HG02610 (cell line): ENCODE measurements around the gene ELL.
A peak's percentile ranks its signal among the peaks of the same experiment; 100 is the strongest.

Experiments
- ATAC-seq: cut with Tn5 transposase; IDR thresholded peaks from one replicate; pipeline ENCODE4 v1.9.1; 2021; ENCODE audit warnings: mild to moderate bottlenecking, moderate library complexity; ENCODE audit not compliant: unreplicated experiment

Gene ELL

DNA sequence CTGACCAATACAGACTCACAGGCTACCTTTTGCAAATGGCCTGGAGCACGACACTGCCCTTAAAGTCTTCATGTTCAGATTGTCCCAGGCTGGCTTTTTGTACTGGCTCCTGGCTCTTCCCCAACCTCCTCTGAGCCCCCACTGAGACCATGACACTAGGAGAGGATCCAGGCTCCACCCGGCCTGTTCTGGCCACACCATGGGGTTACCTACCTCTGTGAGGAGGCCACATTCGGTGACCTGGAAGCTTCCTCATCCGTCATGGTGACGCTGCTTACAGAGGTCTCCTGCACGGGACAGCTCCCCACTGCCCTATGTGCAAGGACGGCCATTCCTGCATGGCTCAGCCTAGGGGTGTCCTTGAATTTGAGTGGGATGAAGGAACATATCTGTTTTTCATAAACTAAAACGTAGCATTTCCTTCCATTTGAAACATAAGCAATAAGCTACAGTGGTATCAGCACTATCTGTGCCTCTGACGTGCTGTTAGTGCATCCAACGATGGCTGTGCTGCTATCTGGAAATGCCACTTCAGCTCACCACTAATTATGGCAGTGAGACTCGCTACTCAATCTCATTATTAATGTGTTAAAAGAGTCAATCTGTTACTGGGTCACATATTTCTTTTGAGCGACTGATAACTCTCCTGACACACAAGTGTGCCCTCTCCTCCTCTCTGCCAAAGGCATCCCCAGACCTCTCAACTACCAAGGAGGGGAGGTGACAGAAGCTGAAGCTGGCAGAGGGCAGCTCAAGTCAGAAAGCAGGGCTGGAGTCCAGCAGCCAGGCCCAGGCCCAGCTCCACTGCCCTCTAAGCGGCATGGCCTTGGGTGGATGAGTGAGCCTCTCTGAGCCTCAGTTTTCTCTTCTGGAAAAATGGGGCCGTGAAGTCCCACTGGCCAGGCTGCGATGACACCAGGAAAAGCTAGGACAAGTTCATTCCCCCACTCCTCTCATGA is 29.6 kb downstream of the ELL start:
- ATAC-seq = no peak

DNA sequence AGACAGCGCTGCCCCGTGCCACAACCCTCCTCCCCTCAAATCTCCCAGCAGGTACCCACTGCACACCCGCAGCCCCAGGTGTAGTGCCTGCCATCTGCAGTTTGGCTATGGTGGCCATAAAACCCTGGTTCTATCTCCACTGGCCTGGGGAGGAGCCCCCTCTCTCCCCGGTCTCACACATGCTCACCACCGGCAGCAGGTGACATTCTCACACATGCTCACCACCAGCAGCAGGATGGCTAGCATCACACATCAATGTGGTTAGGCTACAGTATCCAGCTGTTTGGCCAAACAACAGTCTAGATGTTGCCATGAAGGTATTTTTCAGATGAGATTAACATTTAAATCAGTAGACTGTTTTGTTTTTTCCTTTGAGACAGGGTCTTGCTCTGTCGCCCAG is 31.1 kb downstream of the ELL start:
- no peak for ATAC-seq

DNA sequence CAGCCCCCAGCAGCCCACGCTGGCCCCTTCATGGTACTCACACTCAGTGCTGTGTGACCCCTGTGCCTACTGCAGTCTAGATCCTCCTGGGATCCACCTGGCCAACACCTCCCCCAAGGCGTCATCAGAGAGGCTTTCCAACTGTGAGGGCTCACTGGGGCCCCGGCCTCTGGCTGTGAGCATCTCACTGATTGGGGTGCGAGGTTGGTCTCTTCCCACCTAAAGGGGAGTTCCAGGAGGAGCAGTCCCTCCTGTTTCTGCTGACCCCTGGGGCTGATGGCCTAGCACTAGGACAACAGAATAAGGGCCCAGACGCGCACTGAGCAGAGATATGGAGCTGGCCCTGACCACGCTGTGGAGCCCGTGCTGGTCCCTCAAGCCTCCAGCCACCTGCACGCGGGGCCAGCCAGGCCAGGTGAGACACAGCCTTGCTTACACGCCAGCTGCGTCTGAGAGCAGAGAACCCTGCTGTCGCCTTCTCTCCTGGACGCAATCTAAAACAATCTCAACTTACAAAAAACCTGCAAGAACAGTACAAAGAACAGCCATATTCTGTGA is 32.2 kb downstream of the ELL start:
- no peak for ATAC-seq

DNA sequence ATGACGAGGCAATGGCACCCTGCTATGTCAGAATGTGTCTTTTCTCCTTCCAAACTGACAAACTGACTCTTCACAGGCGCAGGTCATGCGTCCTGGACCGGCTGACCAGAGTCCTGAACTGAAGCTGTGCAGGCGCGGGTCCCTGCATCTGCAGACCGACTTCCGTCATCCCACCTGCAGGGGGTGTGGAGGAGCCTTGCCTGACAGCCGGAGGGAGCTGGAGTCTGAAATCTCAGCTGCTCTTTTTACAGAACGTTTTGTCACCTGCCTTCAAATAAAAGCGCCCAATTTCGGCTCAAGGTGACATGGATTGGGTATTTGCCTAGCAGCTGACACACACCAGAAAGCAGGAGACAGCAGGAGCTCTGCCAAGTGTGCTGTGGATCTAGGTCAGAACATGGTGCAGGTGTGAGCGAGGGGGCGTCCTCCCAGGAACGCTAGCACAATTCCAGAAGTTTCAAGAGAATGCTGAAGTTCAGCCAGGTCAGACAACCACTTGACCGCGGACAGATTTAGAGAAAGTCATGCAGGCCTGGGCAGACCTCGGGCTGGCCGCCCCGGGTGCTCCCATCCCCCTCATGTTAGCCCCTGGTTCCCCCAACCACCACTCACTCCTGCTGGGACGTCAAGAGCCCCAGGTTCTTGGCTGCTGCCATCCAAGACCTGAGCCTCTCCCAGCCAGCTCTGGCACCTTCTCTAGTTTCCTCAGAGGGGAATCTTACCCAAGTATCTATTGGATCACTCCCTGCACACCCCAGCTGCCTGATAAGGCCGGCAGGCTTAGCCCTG is 32.8 kb downstream of the ELL start:
- ATAC-seq = no peak

DNA sequence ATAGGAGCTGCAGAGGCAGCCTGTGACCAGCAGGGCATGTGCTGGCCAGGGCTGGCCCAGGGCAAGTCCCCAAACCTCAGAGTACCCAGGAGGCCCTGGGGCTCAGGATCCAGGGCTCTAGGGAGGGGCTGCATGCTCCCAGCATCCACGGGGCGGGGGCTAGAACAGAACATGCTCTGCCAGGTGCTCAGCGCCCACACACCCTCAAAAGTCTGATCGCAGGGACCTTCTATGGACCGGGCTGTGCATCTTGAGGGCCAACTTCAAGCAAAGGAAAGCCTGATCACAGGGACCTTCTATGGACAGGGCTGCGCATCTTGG is 33.5 kb downstream of the ELL start:
- ATAC-seq = no peak

DNA sequence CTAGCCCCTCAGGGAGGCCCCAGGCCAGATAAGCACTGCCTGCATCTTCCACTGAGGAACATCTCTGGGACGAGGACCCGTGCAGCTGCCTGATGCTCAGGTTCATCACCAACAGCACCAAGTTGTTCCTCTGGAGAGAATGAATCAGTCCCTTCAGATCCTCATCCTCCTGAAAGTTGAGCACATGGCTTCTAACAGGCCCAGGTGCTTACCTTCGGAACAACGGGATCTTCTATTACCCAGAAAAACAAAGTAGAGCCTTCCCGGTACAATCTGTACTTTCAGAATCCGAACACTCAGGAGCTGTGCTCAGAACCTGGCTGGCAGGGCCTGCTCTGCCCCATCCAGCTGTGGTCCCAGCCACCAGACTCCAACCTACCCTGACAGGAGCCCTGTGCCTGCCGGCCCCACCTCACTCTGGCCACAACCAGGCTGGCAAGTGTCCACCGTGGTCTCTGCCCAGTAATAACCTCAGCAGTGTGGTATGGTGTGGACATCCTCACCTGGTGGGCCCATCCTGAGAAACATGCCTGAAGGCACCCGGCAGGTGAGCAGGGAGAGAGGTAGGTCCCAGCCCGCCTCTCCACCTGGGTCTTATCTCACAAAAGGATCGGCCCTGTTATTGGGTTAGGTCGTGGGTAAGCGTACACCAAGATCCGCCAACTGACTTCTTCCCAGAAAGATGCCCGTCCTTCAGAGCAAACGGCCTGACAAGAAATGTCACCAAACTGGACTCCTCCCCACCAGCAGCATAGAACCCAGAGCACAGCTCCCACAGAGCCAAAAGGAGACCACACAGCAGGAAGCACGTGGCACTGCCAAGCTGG is 34.1 kb downstream of the ELL start:
- no peak for ATAC-seq

DNA sequence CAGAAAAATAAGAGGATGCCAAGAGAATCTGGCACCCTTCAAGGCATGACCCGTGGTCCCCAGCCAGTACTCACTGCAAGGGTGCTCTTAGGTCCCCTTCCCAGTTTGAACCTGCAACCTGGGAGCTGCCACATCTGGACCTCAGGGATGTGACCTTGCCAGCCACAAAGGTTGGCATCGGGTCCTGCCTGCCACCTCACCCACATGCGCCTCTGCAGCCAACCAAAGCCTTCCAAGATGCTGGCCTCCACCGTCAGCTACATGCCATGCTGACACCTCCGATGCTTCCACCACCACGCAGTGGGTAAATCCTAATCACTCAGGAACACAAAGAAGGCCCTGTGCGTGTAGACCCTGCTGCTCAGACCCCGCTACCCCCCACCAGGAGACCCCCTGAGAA is 35.1 kb downstream of the ELL start:
- no peak for ATAC-seq

DNA sequence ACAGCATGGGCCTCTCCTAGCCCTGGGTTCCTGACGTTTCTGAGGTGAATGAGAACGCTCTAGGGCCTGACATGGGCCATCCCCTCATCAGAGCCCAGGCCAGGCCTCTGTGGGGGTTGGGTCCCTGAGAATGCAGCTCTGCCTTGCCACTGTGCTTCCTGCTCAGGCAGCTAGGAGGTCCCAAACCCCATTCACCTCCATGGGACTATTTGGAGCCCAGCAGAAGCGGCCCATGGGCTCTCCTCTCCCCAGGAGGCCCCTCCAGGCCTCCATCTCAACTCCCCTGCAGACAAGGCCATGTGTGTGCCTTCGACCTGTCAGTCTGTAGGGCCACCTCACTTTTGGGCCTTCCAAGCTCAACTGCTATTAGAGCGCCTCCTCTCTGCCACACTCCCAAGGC is 36.9 kb downstream of the ELL start:
- ATAC-seq = no peak

DNA sequence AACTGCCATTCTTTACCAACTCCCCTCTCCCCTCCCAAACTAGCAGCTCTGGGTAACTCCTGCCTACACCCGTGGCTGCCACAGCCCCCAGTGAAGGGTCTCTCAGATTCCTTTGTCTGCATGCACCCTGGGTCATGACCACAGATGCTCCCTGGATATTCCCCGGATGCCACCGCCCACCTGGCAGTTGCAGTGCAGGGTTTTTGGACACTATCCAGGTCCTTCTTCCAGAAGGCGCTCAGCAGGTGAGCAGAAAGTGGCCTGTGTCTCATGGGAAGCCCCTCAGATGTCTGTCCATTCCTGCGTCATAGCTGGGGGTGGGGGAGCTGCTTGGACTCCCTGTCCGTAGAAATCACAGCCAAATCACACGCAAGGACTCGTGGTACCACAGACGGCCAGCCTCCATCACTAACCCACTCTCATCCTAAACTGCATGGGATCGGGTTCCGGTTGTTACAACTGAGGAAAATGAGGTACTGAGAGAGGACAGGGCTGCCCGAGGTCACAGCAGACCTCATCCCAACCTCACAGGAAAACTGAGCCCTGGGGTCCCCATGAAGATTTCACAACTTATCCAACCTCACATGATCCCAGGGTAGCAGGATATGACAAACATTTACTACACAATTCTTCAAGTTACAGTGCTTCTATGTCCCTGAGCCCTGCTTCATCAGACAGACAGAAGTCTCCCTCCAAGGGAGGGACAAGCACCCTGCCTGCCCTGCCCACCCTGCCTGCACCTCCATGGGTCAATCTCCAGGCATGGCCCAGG is 38.6 kb downstream of the ELL start:
- no peak for ATAC-seq

DNA sequence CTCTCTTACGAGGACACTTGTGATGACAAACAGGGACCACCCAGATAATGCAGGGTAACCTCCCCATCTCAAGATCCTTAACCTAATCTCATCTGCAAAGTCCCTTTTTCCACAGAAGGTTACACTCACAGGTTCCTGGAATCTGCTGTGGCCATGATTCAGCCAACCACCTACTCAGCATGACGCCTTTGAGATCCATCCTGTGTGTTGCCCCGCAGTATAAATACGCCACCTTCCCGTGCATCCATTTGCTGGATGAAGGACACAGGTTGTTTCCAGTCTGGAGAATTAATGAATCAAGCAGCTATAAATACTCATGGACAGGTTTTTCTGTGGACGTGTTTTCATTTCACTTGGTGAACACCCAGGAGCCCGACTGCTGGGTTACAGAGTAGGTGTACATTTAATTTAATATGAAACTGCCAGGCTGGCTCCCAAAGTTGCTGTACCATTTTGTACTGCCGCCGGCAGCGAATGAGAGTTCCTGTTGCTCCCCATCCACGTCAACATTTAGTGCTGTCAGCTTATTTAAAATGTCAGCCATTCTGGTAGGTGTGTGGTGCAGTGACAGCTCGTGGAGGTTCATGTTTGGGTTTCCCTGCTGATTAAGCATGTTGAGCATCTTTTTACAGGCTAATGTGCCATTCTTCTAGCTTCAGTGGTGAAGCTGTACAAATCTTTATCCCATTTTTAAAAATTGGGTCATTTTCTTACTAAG is 40.2 kb downstream of the ELL start:
- ATAC-seq = no peak

DNA sequence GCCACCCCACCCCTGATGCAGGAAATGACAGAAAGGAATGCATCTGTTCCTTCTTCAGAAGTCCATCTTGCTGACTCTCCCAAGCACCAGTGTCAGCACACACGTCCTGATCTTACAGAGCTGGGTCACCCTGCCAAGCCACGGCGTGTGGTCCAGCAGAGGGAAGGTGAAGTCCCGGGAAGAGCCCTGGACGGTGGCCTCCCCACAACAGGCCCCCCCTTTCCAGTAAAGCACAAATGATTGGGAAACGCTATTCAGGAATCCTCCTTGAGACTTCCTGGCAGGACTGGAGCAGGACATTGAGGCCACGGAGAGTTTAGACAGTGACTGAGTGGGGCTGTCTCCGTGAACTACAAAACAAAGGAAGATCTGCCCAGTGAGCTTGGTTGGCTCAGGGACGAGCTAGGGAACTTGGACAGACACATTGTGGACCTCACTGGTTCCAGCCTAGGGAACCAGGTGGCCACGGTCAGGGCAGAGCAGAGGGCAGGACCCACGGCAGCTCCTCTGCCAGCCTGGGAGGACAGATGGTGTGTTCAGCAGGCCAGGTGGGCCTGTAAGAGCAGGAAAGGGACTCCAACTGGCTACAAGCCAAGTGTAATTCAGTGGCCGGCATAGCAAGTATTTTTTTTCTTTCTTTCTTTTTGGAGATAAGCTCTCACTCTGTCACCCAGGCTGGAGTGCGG is 41.7 kb downstream of the ELL start:
- no peak for ATAC-seq

DNA sequence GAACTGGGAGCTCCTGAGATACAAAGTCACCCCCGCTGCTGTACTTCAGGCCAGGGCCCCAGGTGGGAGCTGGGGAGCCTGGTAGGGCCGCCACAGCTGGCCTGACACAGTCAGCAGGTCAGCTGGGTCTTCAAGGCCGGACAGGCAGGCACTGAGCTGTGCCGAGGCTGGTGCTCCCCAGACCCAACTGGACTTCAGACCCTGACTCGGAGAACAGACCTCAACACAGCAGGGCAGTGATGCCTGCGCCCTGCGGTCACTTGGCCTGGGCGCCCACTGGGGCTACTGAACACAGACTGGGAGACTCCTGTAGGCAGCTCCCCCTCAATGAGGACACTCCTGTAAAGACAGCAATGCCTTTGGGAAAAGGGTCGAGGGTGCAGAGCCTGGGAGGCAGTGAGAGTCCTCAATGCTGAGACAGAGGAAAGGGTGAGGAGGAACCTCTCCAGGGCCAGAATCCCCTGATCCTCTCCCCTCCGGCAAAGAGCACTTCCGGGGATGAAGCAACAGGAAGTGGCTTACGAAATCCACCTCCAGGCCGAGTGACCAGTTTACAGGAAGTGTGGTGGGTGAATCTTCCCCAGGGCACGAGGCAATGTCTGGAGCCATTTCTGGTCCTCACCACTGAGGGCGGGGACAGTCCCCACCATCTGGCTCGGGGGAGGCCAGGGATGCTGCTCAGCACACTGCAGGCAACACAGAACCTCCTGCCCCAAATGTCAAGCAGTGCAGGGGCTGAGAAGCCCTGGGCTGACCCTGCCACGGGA is 43.1 kb downstream of the ELL start:
- ATAC-seq = peak; percentile 67

DNA sequence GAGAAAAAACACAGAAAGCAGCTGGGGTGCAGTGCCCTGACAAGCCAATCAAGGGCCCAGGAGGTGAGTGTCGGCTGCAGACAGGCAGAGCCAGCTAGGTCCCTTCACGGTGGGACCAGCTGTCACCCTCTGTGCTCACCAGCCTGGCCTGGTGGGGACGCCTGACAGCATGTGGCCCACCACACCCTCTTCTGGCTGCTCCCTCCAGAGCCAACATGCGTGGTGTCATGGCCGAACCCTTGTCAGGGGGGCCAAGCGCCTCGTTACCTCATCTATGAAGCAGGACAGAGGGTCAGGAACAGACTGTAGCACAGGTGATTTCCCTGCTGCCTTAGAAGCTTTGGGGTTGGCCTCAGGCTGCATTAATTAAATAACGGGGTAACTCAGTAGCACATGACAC is 43.9 kb downstream of the ELL start:
- no peak for ATAC-seq

DNA sequence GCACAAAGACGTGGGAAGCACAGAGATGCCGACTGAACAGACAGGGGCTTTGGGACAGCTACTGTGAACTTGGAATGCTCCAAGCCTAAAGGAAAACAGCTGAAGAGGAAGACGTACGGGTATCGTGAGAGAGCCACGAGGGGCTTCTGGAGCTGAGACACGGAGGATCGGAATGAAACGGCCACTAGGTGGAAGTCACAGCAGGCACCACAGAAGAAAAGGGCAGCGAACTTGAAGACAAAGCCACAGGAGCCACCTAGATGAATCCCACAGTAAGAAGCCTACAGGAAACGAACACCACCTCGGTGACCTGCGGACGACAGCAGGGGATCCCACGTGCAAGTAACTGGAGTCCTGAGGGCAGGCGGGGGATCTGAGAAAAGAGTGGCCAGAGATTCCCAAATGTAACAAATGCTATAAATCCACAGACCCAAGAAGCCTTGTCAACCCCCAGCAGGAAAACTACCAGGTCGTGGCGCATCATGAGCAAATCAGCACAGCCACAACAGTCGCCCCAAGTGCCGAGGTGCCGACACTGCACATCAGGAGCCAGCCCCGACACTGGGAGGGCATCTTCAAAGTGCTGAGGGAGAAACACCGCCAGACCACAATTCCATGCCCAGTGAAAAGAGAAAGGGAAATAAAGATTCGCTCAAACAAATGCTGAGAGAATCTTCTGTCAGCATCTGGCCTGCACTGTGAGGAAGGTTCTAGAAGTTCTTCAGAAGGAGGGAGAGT is 44.7 kb downstream of the ELL start:
- ATAC-seq = no peak

DNA sequence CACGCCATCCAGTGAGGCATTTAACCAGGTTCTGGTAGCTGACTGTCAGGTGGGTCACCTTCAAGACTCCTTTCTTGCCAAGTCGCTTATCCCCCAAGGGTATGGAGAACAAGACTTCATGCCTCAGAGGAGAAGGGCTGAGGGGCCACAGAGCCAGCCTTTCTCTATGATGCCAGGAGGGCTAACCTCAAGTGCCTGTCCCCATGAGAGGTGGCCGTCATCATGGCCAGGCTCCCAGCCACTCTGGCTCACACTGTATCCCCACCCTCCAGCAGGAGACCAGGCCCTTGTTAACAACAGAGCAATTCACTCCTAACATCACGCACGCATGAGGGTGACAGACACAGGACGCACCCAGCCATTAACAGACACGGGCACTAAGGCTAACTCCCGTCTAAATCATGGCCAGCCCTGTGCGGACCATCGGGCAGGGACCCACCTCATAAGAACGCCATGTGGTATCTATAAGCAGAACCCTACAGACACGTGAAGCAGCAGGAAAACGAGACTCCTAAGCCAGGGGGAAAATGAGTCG is 45.3 kb downstream of the ELL start:
- ATAC-seq = no peak

DNA sequence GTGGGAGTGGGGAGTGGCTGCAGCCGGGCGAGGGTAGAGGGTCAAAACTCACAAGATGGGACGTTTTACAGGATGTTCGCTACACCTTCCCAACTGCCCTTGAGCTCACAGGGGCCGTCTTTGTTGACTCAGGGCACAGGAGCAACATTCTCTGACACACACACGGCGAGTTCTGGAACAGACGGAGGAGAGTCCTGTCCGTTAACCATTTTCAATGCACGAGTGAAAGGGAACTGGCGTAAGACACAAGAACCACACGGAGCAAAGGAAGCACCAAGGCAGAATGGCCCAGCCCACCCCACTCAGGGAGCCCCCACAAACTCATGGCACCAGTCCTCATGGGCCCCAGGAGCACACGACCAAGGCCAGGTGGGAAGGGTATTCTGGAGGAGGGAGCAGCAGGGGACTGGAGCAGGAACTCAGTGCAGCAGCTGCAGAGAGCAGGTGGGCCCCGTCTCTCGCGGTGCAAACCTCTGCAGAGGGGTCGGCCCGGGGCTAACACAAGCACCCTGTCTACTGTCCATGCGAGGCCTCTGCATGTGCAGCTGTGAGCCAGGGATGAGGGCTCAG is 46.0 kb downstream of the ELL start:
- ATAC-seq = no peak

DNA sequence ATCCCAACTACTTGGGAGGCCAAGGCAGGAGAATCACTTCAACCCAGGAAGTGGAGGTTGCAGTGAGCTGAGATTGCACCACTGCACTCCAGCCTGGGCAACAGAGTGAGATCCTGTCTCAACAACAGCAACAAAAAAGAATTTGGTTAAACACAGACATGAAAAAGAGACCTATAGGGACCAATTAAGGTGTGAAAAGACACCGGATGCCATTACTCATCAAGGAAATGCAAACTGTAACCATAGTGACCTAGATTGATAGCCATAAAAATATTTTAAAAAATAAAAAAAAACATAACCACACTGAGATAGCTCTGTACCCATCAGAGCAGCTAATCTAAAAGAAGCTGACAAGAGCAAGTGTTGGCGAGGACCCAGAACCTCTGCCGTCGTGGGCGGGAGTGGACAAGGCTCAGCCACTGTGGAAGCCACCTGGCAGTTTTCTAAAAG is 46.8 kb downstream of the ELL start:
- no peak for ATAC-seq
